Stimulated activated CD8-positive, alpha-beta memory T cell treated with anti-CD3 and anti-CD28 coated beads, Interleukin-2, amount 100 ng/mL, for 48 hours (primary cell): ENCODE data around the gene AHI1.
"Not testable (repeated sequence)": the region's sequence is repeated elsewhere in the genome, so short reads cannot be mapped to it uniquely, and the experiment has no call there.

Source experiments
- DNase-seq, 2 donors: peaks; one replicate each; pipeline ENCODE4 v3.0.0-alpha.2; 2020; ENCODE audit warnings: low read depth in 2 of 2

The AHI1 gene

DNA sequence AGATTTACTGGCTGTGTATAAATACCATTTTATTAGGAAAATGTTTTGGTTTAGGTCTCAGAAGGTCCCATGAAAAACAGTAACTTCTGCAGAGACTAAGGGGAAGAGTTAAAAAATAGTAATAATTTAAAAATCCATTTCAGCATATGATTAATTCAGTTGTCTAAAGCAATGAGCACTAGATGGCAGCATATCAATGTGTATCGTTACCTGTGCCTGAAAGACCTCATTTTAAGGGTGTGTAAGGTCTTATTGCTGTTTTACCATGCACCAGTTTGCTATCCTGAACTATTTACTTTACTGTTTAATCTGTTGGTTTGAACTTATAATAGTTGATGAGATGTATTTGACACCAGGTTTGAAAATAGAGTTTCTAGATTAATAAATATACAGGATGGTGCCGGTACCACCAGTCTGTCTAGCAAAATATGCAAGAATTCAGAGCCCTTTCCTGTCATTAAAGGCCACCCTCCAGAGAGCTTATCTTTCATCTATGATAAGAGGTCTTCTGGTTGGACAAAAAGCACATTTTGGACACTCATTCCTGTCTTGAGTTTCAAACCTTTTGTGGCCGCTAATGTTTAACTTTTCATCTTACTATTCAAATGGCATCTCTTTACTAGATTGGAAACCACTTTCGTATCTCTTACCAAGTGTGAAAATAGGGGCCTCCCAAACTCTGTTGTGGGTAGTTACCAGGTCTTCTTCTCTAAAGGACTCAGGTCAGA is 8.9 kb upstream of the AHI1 start:
- DNase-seq, result no peak

- no peak for DNase-seq
Observed at GRCh38 chr6:135505648-135506047, 8.1 kb upstream of the AHI1 start.

- DNase-seq, result no peak
Observed at GRCh38 chr6:135505222-135505621, 7.7 kb upstream of the AHI1 start.

DNA sequence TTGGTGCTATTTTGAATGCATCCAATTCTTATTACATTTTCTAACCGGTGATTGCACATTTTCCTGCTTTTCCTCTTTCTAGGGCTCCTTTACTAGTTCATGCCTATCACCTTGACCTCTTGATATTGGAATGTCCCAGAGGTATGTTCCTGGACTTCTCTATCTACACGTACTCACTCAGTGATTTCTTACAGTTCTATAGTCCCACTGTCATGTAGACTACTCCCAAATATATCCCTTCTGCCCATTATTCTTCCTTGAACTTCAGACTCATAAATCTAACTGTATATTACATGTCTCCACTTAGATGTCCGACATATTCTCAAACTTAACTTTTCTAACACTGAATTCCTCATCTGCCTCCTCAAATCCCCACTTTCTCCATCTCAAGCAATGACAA is 7.2 kb upstream of the AHI1 start:
- no peak for DNase-seq

GRCh38 chr6:135503703-135504475 is 6.3 kb upstream of the AHI1 start:
- DNase-seq, result no peak

GRCh38 chr6:135499441-135500340 is 2.2 kb upstream of the AHI1 start:
- no peak for DNase-seq

DNA sequence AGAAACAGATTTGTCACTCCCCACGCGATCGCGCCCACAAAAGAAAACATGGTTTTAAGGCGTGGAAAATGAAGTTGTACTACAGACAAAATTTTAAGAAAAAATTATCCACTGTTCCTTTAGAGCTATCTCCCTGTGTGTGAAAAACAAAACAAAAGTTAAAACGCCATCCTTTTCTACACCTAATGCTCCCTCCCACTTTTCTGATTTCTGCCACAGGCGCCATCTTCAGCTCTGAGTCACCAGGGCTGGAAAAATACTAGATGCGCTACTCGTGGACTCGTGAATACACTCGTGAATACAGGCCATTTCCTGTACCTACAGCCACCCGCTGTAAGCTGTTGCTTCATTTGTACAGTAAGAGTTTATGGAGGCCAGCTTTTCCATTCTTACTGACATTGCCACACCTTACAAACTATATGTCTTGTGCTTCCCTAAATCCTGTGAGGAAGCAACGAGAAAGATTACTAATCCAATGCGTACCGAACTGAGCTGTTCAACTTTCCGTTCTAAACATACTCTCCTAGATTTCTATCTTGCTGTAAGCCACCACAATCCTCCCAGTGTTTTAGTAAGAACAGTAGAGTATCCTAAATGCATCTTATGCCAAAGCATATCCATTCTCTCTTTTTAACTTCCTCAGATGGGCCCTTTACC is 773 bp upstream of the AHI1 start:
- DNase-seq, result peak; percentile 27 to 49

DNA sequence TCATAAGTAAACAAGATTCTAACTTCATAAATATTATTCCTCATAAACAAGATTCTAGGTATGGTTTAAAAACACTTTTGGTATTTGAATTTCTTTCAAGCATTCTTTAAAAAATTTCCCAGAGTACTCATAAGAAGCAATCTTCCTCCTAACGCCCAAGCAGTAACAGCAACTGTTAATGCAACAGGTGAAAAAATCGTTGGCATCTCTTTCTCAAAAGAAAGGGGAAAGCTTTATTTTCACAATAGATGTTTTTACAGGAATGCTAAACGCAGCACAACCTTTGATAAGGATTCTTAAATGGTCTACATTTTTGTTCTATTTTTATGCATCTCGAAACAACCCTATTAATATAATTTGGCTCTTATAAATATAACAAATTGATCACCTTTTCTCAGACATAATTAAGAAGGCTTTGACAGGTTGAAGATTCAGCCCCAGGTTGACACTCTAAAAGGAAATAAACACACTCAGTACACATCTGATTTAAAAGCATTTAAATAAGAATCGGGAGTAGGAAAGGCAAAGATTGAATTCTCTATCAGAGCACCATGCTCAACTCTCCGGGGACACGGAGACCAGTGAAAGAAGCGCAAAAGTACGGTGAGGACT is 634 bp downstream of the AHI1 start:
- DNase-seq, result no peak

- DNase-seq, result no peak
Observed at GRCh38 chr6:135493218-135493961, 4.2 kb downstream of the AHI1 start.

- no peak for DNase-seq
Observed at GRCh38 chr6:135490381-135490780, 7.2 kb downstream of the AHI1 start.

- no peak for DNase-seq
Observed at GRCh38 chr6:135488023-135488422, 9.5 kb downstream of the AHI1 start.

DNA sequence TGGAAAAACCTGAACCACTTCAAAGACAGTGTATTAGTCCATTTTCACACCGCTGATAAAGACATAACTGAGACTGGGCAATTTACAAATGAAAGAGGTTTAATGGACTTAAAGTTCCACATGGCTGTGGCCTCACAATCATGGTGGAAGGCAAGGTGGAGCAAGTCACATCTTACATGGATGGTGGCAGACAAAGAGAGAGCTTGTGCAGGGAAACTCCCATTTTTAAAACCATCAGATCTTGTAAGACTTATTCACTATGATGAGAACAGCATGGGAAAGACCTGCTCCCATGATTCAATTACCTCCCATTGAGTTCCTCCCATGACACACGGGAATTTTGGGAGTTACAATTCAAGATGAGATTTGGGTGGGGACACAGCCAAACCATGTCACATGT is 13.6 kb downstream of the AHI1 start:
- DNase-seq, result not testable (repeated sequence)

DNA sequence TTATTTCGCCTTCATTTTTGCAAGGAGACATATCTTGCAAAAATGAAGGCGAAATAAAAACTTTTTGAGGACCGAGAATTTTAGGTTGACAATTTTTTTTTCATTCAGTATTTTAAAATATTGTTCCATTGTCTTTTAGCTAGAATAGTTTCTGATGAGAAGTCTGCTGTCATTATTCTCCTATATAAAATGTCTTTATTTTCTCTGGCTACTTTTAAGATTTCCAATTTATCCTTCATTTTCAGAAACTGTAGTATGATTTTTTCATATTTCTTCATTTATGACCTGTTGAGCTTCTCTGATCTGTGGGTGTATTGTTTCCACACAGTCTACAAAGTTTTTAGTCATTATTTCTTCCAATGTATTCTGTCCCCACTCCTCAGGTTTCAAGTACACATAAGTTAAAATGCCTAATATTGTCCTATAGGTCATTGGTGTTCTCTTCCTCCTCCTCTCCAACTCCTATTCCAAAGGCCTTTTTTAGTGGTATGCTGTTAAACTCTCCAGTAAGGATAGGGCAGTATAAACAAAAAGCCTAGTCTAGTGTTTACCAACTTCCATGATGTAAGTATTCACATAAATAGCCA is 15.7 kb downstream of the AHI1 start:
- no peak for DNase-seq

- DNase-seq, result no peak
Observed at GRCh38 chr6:135479601-135480000, 17.9 kb downstream of the AHI1 start.

GRCh38 chr6:135478626-135479025 is 18.9 kb downstream of the AHI1 start:
- DNase-seq, result no peak

GRCh38 chr6:135475292-135475886 is 22.2 kb downstream of the AHI1 start:
- DNase-seq, result no peak

DNA sequence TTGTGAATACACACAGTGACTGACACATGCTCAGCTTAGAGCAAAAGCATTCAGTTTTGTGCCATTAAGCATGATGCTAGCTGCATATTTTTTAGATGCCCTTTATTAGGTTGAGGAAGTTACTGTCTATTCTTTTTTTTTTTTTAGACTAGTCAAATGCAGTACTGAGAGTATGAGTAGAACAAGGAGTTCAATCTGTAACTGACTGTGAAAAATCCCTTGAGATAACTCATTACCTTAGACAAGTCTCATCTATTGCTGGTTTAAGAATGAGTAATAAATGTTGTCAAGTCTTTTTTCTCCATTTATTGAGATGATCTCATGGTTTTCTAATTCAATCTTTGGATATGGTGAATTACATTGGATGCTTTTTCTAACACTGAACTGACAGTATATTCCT is 23.2 kb downstream of the AHI1 start:
- DNase-seq, result no peak

- no peak for DNase-seq
Observed at GRCh38 chr6:135465903-135466302, 31.6 kb downstream of the AHI1 start.

GRCh38 chr6:135465307-135465706 is 32.2 kb downstream of the AHI1 start:
- DNase-seq, result no peak

GRCh38 chr6:135464634-135465033 is 32.9 kb downstream of the AHI1 start:
- DNase-seq, result no peak
